Limb (tissue), 2 donors: Measurements from ENCODE around the gene C1orf210.

ENCODE experiments used
- DNase-seq, 2 donors: peaks; one replicate each; pipeline ENCODE4 v3.0.0-alpha.2; 2016; ENCODE audit errors: extremely low spot score in 2 of 2

Gene C1orf210

DNA sequence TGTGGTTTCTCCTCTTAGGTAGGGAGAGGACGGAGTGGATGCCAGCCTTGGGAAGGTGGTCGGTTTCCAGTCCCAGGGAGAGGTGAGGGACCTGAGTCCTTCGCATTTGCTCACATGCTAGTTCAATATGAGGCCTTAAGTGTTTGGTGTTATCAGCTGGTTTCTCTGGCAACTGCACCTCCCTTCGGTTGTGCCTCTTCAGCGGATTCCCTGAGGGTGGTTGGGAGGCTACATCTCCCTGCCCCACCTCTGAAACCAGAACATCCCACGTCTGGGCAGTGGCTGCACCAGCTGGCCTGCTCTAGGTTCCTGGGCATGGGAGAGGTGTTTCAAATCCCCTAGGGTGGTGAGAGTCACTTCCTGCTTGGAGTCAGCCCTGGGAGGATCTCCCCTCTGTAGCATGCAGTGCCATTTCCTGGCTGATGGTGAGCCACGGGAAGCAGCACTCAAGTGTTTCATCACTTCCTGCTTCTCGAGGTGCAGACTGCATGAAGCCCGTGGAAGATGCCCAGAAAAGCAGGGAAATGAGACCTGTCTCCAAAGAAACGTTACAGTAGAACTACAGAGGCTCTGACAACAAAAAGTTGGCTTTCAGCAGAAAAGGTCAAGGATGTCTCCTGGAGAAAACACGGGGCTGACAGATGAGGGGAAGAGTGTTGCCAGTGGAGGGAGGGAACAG lies 11.1 kb downstream of the C1orf210 start:
- DNase-seq, result no peak

DNA sequence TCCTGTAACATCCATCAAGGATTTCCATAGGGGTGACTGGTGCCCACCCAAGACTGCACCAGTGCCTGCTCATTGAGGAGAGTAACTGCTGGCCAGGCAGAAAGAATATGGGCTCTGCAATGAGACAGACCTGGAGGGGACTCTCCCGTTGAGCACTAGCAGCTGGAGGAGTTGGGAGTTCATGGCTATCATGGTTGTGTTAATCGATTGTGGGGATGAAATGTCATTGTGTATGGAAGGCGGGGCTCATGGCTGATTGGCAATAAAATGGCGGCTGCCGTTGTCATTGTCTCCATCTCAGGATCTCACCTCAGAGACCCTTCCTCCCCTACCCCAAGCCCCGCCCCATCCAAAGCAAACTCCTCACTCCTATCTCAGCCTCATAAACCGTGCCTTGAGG lies 11.7 kb downstream of the C1orf210 start:
- DNase-seq, result no peak

DNA sequence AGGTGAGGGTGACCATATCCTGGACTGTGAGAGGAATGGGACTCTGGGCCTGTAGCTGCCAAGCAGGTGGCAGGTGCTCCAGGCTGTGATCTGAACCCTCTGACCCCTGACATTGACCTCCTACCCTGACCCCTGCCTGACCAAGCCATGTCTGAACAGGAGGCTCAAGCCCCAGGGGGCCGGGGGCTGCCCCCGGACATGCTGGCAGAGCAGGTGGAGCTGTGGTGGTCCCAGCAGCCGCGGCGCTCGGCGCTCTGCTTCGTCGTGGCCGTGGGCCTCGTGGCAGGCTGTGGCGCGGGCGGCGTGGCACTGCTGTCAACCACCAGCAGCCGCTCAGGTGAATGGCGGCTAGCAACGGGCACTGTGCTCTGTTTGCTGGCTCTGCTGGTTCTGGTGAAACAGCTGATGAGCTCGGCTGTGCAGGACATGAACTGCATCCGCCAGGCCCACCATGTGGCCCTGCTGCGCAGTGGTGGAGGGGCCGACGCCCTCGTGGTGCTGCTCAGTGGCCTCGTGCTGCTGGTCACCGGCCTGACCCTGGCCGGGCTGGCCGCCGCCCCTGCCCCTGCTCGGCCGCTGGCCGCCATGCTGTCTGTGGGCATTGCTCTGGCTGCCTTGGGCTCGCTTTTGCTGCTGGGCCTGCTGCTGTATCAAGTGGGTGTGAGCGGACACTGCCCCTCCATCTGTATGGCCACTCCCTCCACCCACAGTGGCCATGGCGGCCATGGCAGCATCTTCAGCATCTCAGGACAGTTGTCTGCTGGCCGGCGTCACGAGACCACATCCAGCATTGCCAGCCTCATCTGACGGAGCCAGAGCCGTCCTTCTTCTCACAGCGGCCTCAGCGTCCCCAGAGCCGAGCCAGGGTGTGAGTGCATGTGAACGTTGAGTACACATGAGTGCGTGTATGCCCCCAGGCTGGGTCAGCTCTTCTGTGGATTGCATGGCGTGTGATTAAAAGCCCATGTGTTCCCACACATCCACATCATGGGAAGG lies 12.5 kb downstream of the C1orf210 start:
- DNase-seq, result no peak

DNA sequence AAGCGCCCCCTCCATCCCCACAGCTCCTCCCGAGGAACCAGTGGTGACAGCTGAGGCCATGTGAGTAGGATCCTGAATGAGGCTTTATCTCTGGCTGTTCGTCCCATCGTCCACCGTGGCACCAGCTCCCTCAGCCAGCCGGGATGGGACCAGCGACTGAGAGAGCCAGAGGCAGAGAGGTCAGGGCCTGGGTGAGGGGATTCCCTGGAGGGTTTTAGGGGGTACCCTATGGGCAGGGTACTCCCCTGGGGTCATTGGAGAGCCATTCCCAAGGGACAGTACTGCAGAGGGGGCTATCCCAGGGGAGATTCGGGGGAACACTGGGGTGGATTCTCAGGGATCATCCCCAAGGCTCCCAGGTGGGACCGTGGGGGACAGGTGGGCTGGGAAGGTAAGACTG lies 13.2 kb downstream of the C1orf210 start:
- no peak for DNase-seq

- no peak for DNase-seq
Measured at GRCh38 chr1:43271186-43272118, 13.9 kb downstream of the C1orf210 start.

DNA sequence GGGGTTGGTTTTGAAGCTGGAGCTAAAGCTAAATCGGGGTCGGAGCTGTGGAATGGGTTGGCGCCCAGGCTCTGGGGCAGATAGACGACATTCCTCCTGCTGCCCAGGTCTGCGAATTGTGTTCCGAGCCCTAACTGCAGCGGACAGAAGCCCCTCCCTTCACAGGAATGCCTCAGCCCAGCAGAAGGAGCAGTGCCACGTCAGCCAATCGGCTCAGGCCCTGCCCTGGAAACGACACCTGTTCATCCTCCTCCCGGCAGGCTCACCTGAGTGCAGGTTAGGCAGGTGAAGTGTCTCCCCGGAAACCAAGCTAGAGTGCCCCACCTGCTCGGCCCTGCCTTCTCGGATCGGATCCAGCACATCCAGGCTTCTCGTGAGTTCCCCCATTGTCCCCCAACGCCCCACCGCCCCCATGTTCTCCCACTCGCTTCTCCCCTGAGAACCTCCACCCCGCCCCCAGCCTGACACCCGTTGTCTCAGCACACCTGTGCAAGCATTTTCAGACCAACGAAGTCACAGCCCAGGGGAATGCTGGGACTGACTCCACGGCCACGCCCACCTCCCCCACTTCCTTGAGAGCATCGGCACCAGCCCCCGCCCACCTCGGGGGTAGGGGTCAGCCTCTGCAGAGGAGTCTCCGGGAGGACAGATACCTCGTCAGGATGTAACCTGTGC lies 14.8 kb downstream of the C1orf210 start:
- no peak for DNase-seq

DNA sequence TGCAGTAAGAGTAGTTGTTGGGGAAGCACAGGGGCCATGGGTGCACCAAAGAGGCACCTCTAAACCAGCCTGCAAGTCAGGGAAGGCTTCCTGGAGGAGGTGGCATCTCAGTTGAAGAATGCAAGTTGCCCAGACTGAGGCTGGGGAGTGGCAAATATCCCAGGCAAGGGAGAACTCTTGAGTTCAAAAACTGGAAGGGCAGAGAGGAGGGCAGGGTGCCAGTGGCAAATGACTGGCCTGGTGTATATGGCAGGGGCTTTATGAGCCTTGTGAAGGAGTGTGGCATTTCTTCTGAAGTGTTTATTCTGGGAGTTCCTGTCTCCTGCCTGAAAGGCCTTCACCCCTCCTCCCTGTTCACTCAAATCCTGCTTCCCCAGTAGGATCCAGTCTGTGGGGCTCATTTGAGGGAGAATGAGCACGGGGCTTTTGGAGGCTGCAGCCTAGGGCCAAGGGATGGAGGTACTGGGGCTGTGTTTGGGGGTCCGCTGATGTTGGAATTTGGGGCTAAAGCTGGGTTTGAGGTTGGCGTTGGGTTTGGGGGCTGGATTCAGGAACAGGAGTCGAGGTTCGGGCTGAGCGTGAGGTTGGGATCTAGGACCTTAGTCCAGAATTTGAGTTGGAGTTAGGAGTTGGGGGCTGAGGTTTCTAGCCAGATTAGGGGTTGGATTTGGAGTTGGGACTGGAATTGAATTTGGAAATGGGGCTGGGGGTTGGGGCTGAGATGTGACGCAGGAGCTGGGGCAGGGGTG lies 15.6 kb downstream of the C1orf210 start, which contains the start of gene TMEM125:
TSS of gene TMEM125 (plus strand) at position 357 of the 749 bp plus-strand sequence. CDS start 2,740 bp downstream, outside the sequence.
- no peak for DNase-seq

GRCh38 chr1:43267818-43268425 lies 17.5 kb downstream of the C1orf210 start:
- DNase-seq, result no peak

DNA sequence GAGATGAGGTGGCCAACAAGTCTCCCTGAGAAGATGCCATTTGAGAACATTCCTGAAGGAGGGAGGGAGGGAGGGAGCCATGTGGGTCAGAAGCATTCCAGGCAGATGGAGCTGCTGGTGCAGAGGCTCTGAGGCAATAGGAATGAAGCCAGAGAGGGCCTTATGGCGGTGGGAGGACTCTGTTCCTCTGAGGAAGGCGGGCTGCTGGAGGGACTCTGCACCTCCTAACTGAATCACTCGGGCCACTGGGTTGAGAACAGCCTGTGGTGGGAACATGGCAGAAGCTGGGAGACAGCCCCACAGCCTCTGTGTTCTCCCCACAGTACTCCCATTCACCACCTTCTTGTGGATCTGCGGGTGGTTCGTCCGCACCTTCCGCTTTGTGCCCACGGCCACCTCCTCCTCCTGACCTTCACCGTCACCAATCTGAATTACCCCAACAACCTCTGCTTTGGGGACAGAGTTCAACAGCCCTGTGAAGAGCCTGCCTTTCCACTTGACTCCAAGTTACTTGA lies 18.0 kb downstream of the C1orf210 start:
- DNase-seq, result no peak

GRCh38 chr1:43266881-43267280 lies 18.5 kb downstream of the C1orf210 start:
- DNase-seq, result no peak

DNA sequence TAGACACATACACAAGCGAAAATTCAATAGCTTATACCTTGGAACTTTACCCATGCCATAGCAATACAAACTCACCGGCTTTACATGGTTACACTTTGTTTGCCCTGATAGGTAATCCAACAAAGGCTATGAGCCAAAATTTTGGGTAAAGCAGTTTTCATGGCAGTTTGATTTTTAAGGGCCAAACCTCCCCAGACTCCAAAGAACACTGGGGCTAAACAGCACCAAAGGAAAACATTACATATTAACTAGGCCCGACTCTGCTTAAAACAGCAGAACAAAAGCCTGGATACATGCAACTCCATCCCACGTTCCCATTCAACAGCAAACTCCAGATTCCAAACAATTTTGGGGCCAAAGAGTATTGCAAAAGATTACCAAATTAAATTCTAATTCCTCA lies 19.9 kb downstream of the C1orf210 start:
- no peak for DNase-seq

DNA sequence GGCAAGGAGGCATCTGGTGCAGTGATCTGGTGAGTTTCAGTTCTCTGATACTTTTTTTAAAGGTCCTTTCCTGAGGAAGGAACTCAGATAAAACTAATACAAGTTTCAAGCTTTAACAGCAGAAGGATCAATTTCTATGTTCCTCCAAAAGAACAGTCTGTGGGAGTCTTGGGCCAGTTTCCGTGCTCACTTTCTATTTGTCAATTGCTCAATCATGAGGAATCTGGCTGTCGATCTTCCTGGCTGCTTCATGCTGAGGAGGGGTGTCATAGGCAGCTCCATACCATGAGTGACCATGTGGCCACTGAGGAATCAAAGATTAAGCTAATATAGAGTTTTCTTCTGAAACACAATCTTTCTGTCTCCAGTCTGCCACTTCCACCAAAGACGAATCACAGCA lies 27.0 kb downstream of the C1orf210 start:
- DNase-seq, result no peak

- DNase-seq, result no peak
Measured at GRCh38 chr1:43256675-43257570, 28.5 kb downstream of the C1orf210 start.

DNA sequence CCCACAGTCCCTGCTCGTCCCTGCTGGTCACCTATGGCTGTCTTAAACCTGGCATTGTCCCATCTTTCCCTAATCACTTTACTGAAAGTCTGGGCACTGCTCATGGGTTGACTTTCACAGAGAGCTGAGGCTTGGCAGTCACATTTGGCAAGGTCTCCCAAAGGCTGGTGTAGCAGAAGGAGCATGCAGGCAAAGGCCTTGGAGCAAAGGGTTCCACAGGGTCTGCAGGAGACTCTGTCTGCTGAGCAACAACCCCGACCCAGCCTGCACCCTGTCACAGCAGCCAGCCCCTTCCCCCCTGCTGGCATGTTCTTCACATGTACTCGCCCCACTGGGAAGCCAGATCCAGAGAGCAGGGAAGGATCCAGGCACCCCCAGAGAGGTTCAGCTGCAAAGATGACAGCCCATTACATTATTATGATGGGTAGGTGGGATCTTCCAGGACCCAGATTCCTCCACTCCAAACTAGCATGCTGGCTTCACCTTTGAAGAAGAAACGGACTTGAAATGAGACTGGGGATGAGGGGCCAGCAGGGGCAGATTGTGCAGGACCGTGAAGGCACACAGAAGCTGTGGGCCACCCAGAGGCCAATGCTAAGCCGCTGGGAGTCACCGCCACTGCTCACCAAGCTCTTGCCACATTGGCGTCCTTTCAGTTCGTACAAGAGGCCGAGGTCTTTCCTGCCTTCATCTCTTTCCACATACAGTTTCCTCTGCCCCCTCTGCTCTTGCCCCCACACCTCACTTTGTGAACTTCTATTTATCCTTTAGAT lies 29.8 kb downstream of the C1orf210 start:
- no peak for DNase-seq

- no peak for DNase-seq
Measured at GRCh38 chr1:43253876-43254275, 31.5 kb downstream of the C1orf210 start.

GRCh38 chr1:43253173-43253572 lies 32.2 kb downstream of the C1orf210 start:
- no peak for DNase-seq

DNA sequence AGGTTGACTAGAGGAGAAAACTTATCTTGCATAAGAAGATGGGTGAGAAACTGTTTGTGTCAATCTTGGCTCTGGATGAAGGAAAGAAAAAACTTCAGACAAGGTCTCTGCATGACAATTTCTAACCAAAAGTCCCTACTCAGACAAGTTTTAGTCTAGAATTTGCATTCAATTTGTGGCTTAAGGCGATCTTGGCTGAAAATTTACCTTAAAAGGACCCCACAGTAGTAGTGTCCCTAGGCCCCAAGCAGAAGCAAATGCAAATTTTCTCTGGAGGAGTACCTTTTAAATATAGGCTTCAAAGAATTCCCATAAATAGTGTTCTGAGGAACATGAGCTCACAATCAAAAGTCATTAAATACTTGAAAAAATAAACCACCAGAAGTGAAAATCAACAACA lies 33.2 kb downstream of the C1orf210 start:
- DNase-seq, result no peak

DNA sequence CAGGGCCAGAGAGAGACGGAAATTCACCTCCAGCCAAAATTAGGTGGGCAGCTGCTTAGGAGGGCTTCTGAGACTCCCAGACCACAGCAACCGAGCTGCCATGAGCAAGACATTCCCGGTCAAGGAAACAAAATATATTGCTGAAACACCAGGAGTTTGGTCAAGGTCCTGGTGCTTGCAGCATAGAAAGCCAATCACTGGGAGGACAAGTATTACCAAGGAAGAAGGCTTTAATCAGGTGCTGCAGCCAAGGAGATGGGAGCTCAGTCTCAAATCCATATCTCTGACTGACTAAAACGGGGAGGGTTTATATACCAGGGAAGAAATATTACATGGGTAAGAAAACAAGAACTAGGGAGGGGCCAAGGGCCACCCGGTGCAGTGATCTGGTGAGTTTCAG lies 34.4 kb downstream of the C1orf210 start:
- DNase-seq, result no peak
